HG03066 (cell line): ENCODE data around the gene HHATL.

Experiments used
- ATAC-seq: cut with Tn5 transposase; IDR thresholded peaks from one replicate; pipeline ENCODE4 v1.9.1; 2021; ENCODE audit warnings: low read depth; ENCODE audit not compliant: unreplicated experiment

Gene HHATL

GRCh38 chr3:42667523-42668412 lies 34.8 kb downstream of the HHATL start:
- ATAC-seq = no peak

GRCh38 chr3:42667096-42667522 lies 35.5 kb downstream of the HHATL start:
- no peak for ATAC-seq

- ATAC-seq = no peak
These were observed 36.0 kb downstream of the HHATL start for GRCh38 chr3:42666577-42666998.

- no peak for ATAC-seq
These were observed 36.6 kb downstream of the HHATL start for GRCh38 chr3:42666022-42666421.

GRCh38 chr3:42665050-42665878 lies 37.3 kb downstream of the HHATL start:
- ATAC-seq = no peak

- ATAC-seq = no peak
These were observed 38.2 kb downstream of the HHATL start for GRCh38 chr3:42664438-42664803.

GRCh38 chr3:42663581-42664437 lies 38.8 kb downstream of the HHATL start:
- ATAC-seq = no peak

GRCh38 chr3:42662813-42663535 lies 39.6 kb downstream of the HHATL start:
- ATAC-seq = no peak

GRCh38 chr3:42662037-42662812 lies 40.4 kb downstream of the HHATL start:
- ATAC-seq = no peak

- ATAC-seq = no peak
These were observed 41.0 kb downstream of the HHATL start for GRCh38 chr3:42661593-42662022.

GRCh38 chr3:42660898-42661297 lies 41.7 kb downstream of the HHATL start:
- ATAC-seq = no peak

- no peak for ATAC-seq
These were observed 42.4 kb downstream of the HHATL start for GRCh38 chr3:42660131-42660715.

- no peak for ATAC-seq
These were observed 43.0 kb downstream of the HHATL start for GRCh38 chr3:42659451-42660130.

GRCh38 chr3:42658771-42659390 lies 43.7 kb downstream of the HHATL start:
- ATAC-seq = no peak

- no peak for ATAC-seq
These were observed 44.4 kb downstream of the HHATL start for GRCh38 chr3:42658091-42658770.

GRCh38 chr3:42657675-42658074 lies 44.9 kb downstream of the HHATL start:
- ATAC-seq = no peak
